ENCODE measurements around the gene MARK3. TPM values are rescaled to one million over a fixed set of nuclear protein-coding genes. Genes with fewer than 3 reads are reported as not detected.

The MARK3 gene
- total and polyA plus RNA-seq, 10 of the 15 experiments (the other 5 are each of a cell fraction or from before 2014, with no cell fraction given), result 10.7 to 75.1 (median 41.4) TPM

GRCh38 chr14:103395244-103395643, 10.0 kb downstream of the MARK3 start:
- intact Hi-C loops (cut with micrococcal nuclease; ENCODE audit: unreplicated experiment), result no loop called here
- POLR2A ChIA-PET, result interaction anchor here (1.3 kb wide), 1 partner anchor 11 kb away, joined by 6 read pairs; the partner anchor contains the start of gene MARK3
- RAD21 ChIA-PET (ENCODE audit: unreplicated experiment), result no interaction called here
- no peak for TF ChIP-seq ZBTB40 (IDR thresholded peaks at IDR 0.05; ENCODE audit: borderline replicate concordance)
- TF ChIP-seq ZBTB33 (IDR thresholded peaks at IDR 0.05), result no peak
- peak; percentile 28 to 33; a peak in 1 of 4 replicates for TF ChIP-seq IKZF2 (IDR thresholded peaks at IDR 0.05)
- no peak for TF ChIP-seq PRDM15 (CRISPR knock-in tag; IDR thresholded peaks at IDR 0.05)
- no peak for TF ChIP-seq STAT3 (IDR thresholded peaks at IDR 0.05; ENCODE audit: low read depth, low read length)
- peak; percentile 56; the same call in 1 of the 2 replicates for TF ChIP-seq RUNX3 (IDR thresholded peaks at IDR 0.05; ENCODE audit: low read length)
- no peak for TF ChIP-seq ZSCAN29 (IDR thresholded peaks at IDR 0.05)
- no peak for TF ChIP-seq EP300 (IDR thresholded peaks at IDR 0.05; ENCODE audit: borderline replicate concordance in 1 of 2, control insufficient read depth in 1 of 2, low read depth in 2 of 2, low read length in 2 of 2)
- no peak for TF ChIP-seq ZNF24 (IDR thresholded peaks at IDR 0.05)
- TF ChIP-seq NFXL1 (IDR thresholded peaks at IDR 0.05; ENCODE audit: borderline replicate concordance), result no peak
- TF ChIP-seq GATAD2B (conservative IDR thresholded peaks at IDR 0.05; ENCODE audit: low read depth), result no peak
- TF ChIP-seq ATF7 (IDR thresholded peaks at IDR 0.05; ENCODE audit: low read depth), result peak; percentile 70
- TF ChIP-seq JUNB (IDR thresholded peaks at IDR 0.05), result 0 out of 2 replicates have a peak, but pooled peaks have one; percentile 18
- TF ChIP-seq ZNF274 (IDR thresholded peaks at IDR 0.05; ENCODE audit: insufficient read depth, insufficient read length), result no peak
- 0 out of 2 replicates have a peak, but pooled peaks have one; percentile 17 for TF ChIP-seq ZNF384 (IDR thresholded peaks at IDR 0.05; ENCODE audit: borderline replicate concordance, low read depth, low read length)

More at GRCh38 chr14:103395244-103395643, 10.0 kb downstream of the MARK3 start:
- Histone ChIP-seq H3K4me1 (ENCODE audit: control insufficient read depth, insufficient read depth, low read length) (peaks cover 18% of the 10 kb centered on the region), H3K27ac (ENCODE audit: control insufficient read depth, insufficient read depth) (no peak overlapping the region), H3K79me2 (ENCODE audit: control insufficient read depth, insufficient read depth, low read length) (peaks cover 91% of the 10 kb centered on the region), H2AFZ (ENCODE audit: control insufficient read depth, low read depth, low read length) (no peak overlapping the region), H3K4me2 (ENCODE audit: control insufficient read depth, insufficient read depth) (peak overlapping the region; percentile 76; the same call in 1 of the 2 replicates), H3K27me3 (replicated peaks in 1 of 2; ENCODE audit: control insufficient read depth in 2 of 2, insufficient read depth in 2 of 2, low read length in 1 of 2) (no peaks in the 10 kb centered on the region), H3K9ac (ENCODE audit: control insufficient read depth, insufficient read depth, low read length) (no peak overlapping the region), H3K4me3 (0 out of 2 replicates have a peak overlapping the region, but pooled peaks have one; percentile 14), H4K20me1 (ENCODE audit: control insufficient read depth, insufficient read depth) (peaks cover 6% of the 10 kb centered on the region), H3K9me3 (replicated peaks; ENCODE audit: control insufficient read depth, insufficient read depth, low read length) (no peaks in the 10 kb centered on the region), H3K36me3 (ENCODE audit: control insufficient read depth in 2 of 2, insufficient read depth in 2 of 2, low read length in 1 of 2) (no peaks in the 10 kb centered on the region)
- 24% methylated on average over 2 of the region's 2 CpGs for WGBS (ENCODE audit: insufficient coverage, insufficient replicate concordance, low lambda C conversion rate, missing lambda C conversion rate)
- no TSS peak for BruUV-seq (replicated peaks)
- peak; percentile 56 for FAIRE-seq
- in situ Hi-C loops (cut with MboI), result no loop called here
- ChIA-PET SMC1A (ENCODE audit: uncharacterized antibody, unreplicated experiment) (interaction anchor here (1.0 kb wide), 1 partner anchor 105 kb away, joined by 3 read pairs; no protein-coding TSS in a partner anchor), CTCF (interaction anchor here (5.5 to 6.0 kb wide), 2 partner anchors 9 to 20 kb away, joined by 62 to 99 read pairs; no protein-coding TSS in a partner anchor)
- ATAC-seq, result peak; percentile 46
- DNase-seq (ENCODE audit: low read depth, low spot score), result no peak

All from GM12878 (cell line).